GM12892 (cell line): ENCODE measurements around the gene PLEKHG2.
"Not testable (repeated sequence)": the region's sequence is repeated elsewhere in the genome, so short reads cannot be mapped to it uniquely, and the experiment has no call there.

ENCODE experiments used
- DNase-seq: peaks from one replicate; pipeline ENCODE4 v3.0.0; 2011; ENCODE audit not compliant: insufficient read length
- FAIRE-seq: peaks from 2 replicates; lab custom pipeline; 2011; peaks lifted over from hg19 to GRCh38; lab: Jason Lieb, UNC
- POLR2A ChIP-seq: IDR thresholded peaks from 2 replicates; pipeline ENCODE4 v1.6.1; 2011; ENCODE audit warnings: low read depth, low read length, control low read depth
- POLR2AphosphoS5 ChIP-seq: IDR thresholded peaks from 2 replicates; pipeline ENCODE4 v1.6.1; 2011; ENCODE audit warnings: low read depth, low read length, control low read depth
- TAF1 ChIP-seq: IDR thresholded peaks from 2 replicates; pipeline ENCODE4 v1.6.1; 2011; ENCODE audit warnings: low read depth, mild to moderate bottlenecking, control low read depth, low read length, borderline replicate concordance

The PLEKHG2 gene

GRCh38 chr19:39377373-39378362 lies 34.8 kb upstream of the PLEKHG2 start:
- DNase-seq (no peak), FAIRE-seq (no peak)
- TF ChIP-seq POLR2AphosphoS5 (no peak), POLR2A (no peak), TAF1 (no peak)

GRCh38 chr19:39379366-39379765 lies 33.1 kb upstream of the PLEKHG2 start:
- not testable (repeated sequence) for FAIRE-seq, DNase-seq

GRCh38 chr19:39379865-39380396 lies 32.5 kb upstream of the PLEKHG2 start:
- FAIRE-seq = no peak
- TF ChIP-seq POLR2A (no peak), POLR2AphosphoS5 (no peak), TAF1 (no peak)
- DNase-seq = no peak

GRCh38 chr19:39380521-39381502 lies 31.7 kb upstream of the PLEKHG2 start:
- DNase-seq (no peak), FAIRE-seq (no peak)
- no peak for TF ChIP-seq POLR2A
- TF ChIP-seq POLR2AphosphoS5 = no peak
- no peak for TF ChIP-seq TAF1

GRCh38 chr19:39381910-39382611 lies 30.4 kb upstream of the PLEKHG2 start:
- TF ChIP-seq POLR2AphosphoS5 = no peak
- TF ChIP-seq TAF1 = no peak
- no peak for TF ChIP-seq POLR2A
- no peak for FAIRE-seq
- no peak for DNase-seq

- no peak for FAIRE-seq
- TF ChIP-seq TAF1 (no peak), POLR2A (no peak), POLR2AphosphoS5 (no peak)
Measured at GRCh38 chr19:39382991-39383828, 29.3 kb upstream of the PLEKHG2 start.

GRCh38 chr19:39384839-39385568 lies 27.5 kb upstream of the PLEKHG2 start:
- DNase-seq (no peak), FAIRE-seq (no peak)
- no peak for TF ChIP-seq POLR2AphosphoS5
- TF ChIP-seq POLR2A = peak; percentile 41; the same call in 1 of the 2 replicates

More at GRCh38 chr19:39382991-39383828, 29.3 kb upstream of the PLEKHG2 start:
- no peak for DNase-seq

GRCh38 chr19:39385629-39386411 lies 26.6 kb upstream of the PLEKHG2 start:
- DNase-seq (no peak), FAIRE-seq (no peak)
- TF ChIP-seq POLR2A (no peak), TAF1 (no peak), POLR2AphosphoS5 (no peak)

- no peak for FAIRE-seq
- no peak for TF ChIP-seq POLR2AphosphoS5
- no peak for TF ChIP-seq POLR2A
- no peak for TF ChIP-seq TAF1
- DNase-seq = no peak
Measured at GRCh38 chr19:39386557-39386956, 25.9 kb upstream of the PLEKHG2 start.
